Psoas muscle (tissue), 8 donors: Measurements from ENCODE around the gene BOC. TPM values are rescaled to one million over a fixed set of nuclear protein-coding genes. Genes with fewer than 3 reads are reported as not detected.

Experiments
- ATAC-seq, 4 donors: fragments of 200-7000 bp; cut with Tn5 transposase; one replicate each; pipeline ENCODE4 v1.9.1; 2020; ENCODE audit warnings: moderate library complexity in 3 of 4, mild to moderate bottlenecking in 2 of 4
- DNase-seq, 2 donors: peaks; one replicate each; pipeline ENCODE4 v3.0.0-alpha.2; 2020
- H3K27ac ChIP-seq: fragments of 200-600 bp; one replicate; pipeline ENCODE4 v1.8.0; 2022
- H3K27me3 ChIP-seq, 3 donors: fragments of 200-600 bp in 1 of 3; one replicate each; pipeline versions ENCODE4 v1.6.1 to v1.8.0; 2013 to 2022; ENCODE audit warnings: low read length in 2 of 3, mild to moderate bottlenecking in 2 of 3, moderate library complexity in 1 of 3; ENCODE audit not compliant: insufficient read depth in 3 of 3
- H3K36me3 ChIP-seq, 2 donors: fragments of 200-600 bp in 1 of 2; one replicate each; pipeline versions ENCODE4 v1.6.1 to v1.8.0; 2013 to 2022; ENCODE audit warnings: low read depth in 1 of 2, mild to moderate bottlenecking in 1 of 2, moderate library complexity in 1 of 2; ENCODE audit not compliant: insufficient read depth in 1 of 2
- H3K4me1 ChIP-seq: fragments of 200-600 bp; one replicate; pipeline ENCODE4 v1.8.0; 2022
- H3K4me3 ChIP-seq: fragments of 200-600 bp; one replicate; pipeline ENCODE4 v1.8.0; 2022; ENCODE audit warnings: mild to moderate bottlenecking
- H3K9me3 ChIP-seq: fragments of 200-600 bp; one replicate; pipeline ENCODE4 v1.8.0; 2022
- CTCF ChIP-seq: fragments of 200-600 bp; IDR thresholded peaks from one replicate; pipeline ENCODE4 v1.8.0; 2022; ENCODE audit warnings: antibody characterized with exemption
- WGBS, 3 donors: extraction: QIAGEN DNeasy Blood & Tissue Kit; methylation state at CpG; one replicate each; pipeline versions ENCODE4 v1.1.6 to v1.1.7; 2013; 5-methylcytosine and 5-hydroxymethylcytosine counted together
- intact Hi-C, 2 donors: fragments of 100-400 bp; cut with DNase I; formaldehyde crosslinking; loops; one replicate each; pipeline versions ENCODE4 v1.11.0 to v1.14.2; 2022
- polyA plus RNA-seq, 3 donors: library from polyadenylated mRNA; stranded (reverse); fragments of 200-250 nt; gene quantifications; one replicate each; pipeline ENCODE4 v1.2.3, GENCODE V29; 2013
- total RNA-seq, 4 donors: library from RNA; stranded (reverse); fragmentation: NEBNext Ultra II Directional in 2 of 4; extraction: Animal tissue kit (Norgen Biotek cat#: 25700) in 2 of 4; gene quantifications; one replicate each; pipeline versions ENCODE4 v1.2.1 to v1.2.4, GENCODE V29; 2021 to 2023
- donor health status: healthy with polysubstance abuse.
- donor health status: DM: no; HTN: no; CAD: no; lungs with moderate emphysema.
- donor health status: Bipolar disorder and iron deficiency.
- donor health status: healthy.
- donor health status: DM: yes; HTN: yes; CAD: no.
- donor health status: DM: no; HTN: no; CAD: no.
- donor health status: DM: no; HTN: no; CAD: no.
- donor health status: DM: yes; HTN: yes; CAD: no.

BOC gene
- total and polyA plus RNA-seq, 7 donors = 1.1 to 15.4 (median 3.8) TPM

- Histone ChIP-seq H3K4me1 (no peaks in the 10 kb centered on the region), H3K27ac (no peak overlapping the region), H3K4me3 (no peak overlapping the region), H3K9me3 (no peaks in the 10 kb centered on the region), H3K36me3 (no peaks in the 10 kb centered on the region), H3K27me3 (no peaks in the 10 kb centered on the region)
- ATAC-seq (peak; percentile 47 to 76 (median 70)), DNase-seq (no peak)
- WGBS, 3 donors = 5 to 13% (median 5%) methylated on average over 1 of the region's 1 CpG
- TF ChIP-seq CTCF = no peak
- intact Hi-C loops = no loop called here
Measured at GRCh38 chr3:113231827-113232253, 20.5 kb downstream of the BOC start.

GRCh38 chr3:113232342-113232741 lies 21.0 kb downstream of the BOC start:
- DNase-seq (no peak), ATAC-seq (no peak)
- no peak overlapping the region for H3K4me3 ChIP-seq
- no peaks in the 10 kb centered on the region for H3K4me1 ChIP-seq
- TF ChIP-seq CTCF = no peak
- H3K27me3 ChIP-seq = no peaks in the 10 kb centered on the region
- intact Hi-C loops = no loop called here
- WGBS, 3 donors = 43 to 55% (median 44%) methylated on average over 2 of the region's 2 CpGs
- H3K27ac ChIP-seq = no peak overlapping the region
- H3K9me3 ChIP-seq = no peaks in the 10 kb centered on the region
- H3K36me3 ChIP-seq = no peaks in the 10 kb centered on the region

- Histone ChIP-seq H3K27ac (no peak overlapping the region), H3K4me3 (no peak overlapping the region), H3K36me3 (no peaks in the 10 kb centered on the region), H3K9me3 (no peaks in the 10 kb centered on the region), H3K4me1 (no peaks in the 10 kb centered on the region), H3K27me3 (no peaks in the 10 kb centered on the region)
- intact Hi-C loops = no loop called here
- no peak for DNase-seq
- no peak for TF ChIP-seq CTCF
- WGBS, 3 donors = 91 to 94% (median 93%) methylated on average over 9 of the region's 9 CpGs
- ATAC-seq = no peak
Measured at GRCh38 chr3:113233497-113233896, 22.1 kb downstream of the BOC start.

GRCh38 chr3:113234028-113234427 lies 22.7 kb downstream of the BOC start:
- no peak for ATAC-seq

More at GRCh38 chr3:113234028-113234427, 22.7 kb downstream of the BOC start:
- no peaks in the 10 kb centered on the region for H3K27me3 ChIP-seq
- TF ChIP-seq CTCF = no peak
- H3K4me1 ChIP-seq = no peaks in the 10 kb centered on the region
- no peak for DNase-seq
- WGBS, 3 donors = 94 to 96% (median 95%) methylated on average over 3 of the region's 3 CpGs
- no peak overlapping the region for H3K27ac ChIP-seq
- intact Hi-C loops = no loop called here
- H3K4me3 ChIP-seq = no peak overlapping the region
- H3K36me3 ChIP-seq = no peaks in the 10 kb centered on the region
- H3K9me3 ChIP-seq = no peaks in the 10 kb centered on the region
